HL-60/S4 (cell line): ENCODE measurements around the gene TAPBPL.
"Not testable (repeated sequence)": the region's sequence is repeated elsewhere in the genome, so short reads cannot be mapped to it uniquely, and the experiment has no call there.

ENCODE experiments used
- in situ Hi-C: fragments of 300-500 bp; cut with MboI; formaldehyde crosslinking; loops from 2 replicates; pipeline ENCODE4 v1.14.3; 2022; ENCODE audit warnings: low sequenced_read_pairs

TAPBPL gene

GRCh38 chr12:6451348-6452244, at the start of gene TAPBPL:
Gene TAPBPL (plus strand): TSS chr12:6452042. CDS start chr12:6452249, 207 bp downstream.
- in situ Hi-C loops, result no loop called here

- in situ Hi-C loops, result no loop called here
These were observed 47.5 kb upstream of the TAPBPL start for GRCh38 chr12:6404390-6404789.

GRCh38 chr12:6405963-6406362, 45.9 kb upstream of the TAPBPL start:
- in situ Hi-C loops, result no loop called here

- in situ Hi-C loops, result no loop called here
These were observed 44.4 kb upstream of the TAPBPL start for GRCh38 chr12:6407236-6407954.

GRCh38 chr12:6416596-6416995, 35.2 kb upstream of the TAPBPL start:
- in situ Hi-C loops, result no loop called here

GRCh38 chr12:6418796-6419195, 33.0 kb upstream of the TAPBPL start:
- in situ Hi-C loops, result no loop called here

GRCh38 chr12:6420364-6420763, 31.5 kb upstream of the TAPBPL start:
- in situ Hi-C loops, result loop anchor here (5.0 kb wide), 1 partner anchor 42 kb away; no protein-coding TSS in a partner anchor

GRCh38 chr12:6423267-6424007, 28.4 kb upstream of the TAPBPL start:
- in situ Hi-C loops, result loop anchor here (5.0 kb wide), 1 partner anchor 39 kb away; no protein-coding TSS in a partner anchor

GRCh38 chr12:6424008-6424347, 27.9 kb upstream of the TAPBPL start:
- in situ Hi-C loops, result loop anchor here (5.0 kb wide), 1 partner anchor 38 kb away; no protein-coding TSS in a partner anchor

- in situ Hi-C loops, result loop anchor here (5.0 kb wide), 1 partner anchor 37 kb away; no protein-coding TSS in a partner anchor
These were observed 27.0 kb upstream of the TAPBPL start for GRCh38 chr12:6424866-6425265.

GRCh38 chr12:6425590-6426531, 26.0 kb upstream of the TAPBPL start:
- in situ Hi-C loops, result no loop called here

GRCh38 chr12:6426882-6427671, 24.8 kb upstream of the TAPBPL start:
- in situ Hi-C loops, result no loop called here

- in situ Hi-C loops, result not testable (repeated sequence)
These were observed 24.0 kb upstream of the TAPBPL start for GRCh38 chr12:6427796-6428195.

GRCh38 chr12:6428326-6428725, 23.5 kb upstream of the TAPBPL start:
- in situ Hi-C loops, result no loop called here

GRCh38 chr12:6430124-6430989, 21.5 kb upstream of the TAPBPL start:
- in situ Hi-C loops, result no loop called here

- in situ Hi-C loops, result no loop called here
These were observed 18.9 kb upstream of the TAPBPL start for GRCh38 chr12:6432991-6433390.

- in situ Hi-C loops, result no loop called here
These were observed 17.4 kb upstream of the TAPBPL start for GRCh38 chr12:6434205-6435140.
